Colonic mucosa (tissue), 4 donors: Measurements from ENCODE around the gene ANKRD13D. TPM values are rescaled to one million over a fixed set of nuclear protein-coding genes. Genes with fewer than 3 reads are reported as not detected.

Experiments used
- DNase-seq: peaks from one replicate; pipeline ENCODE4 v3.0.0-alpha.2; 2020
- H3K27ac ChIP-seq: fragments of 200-600 bp; one replicate; pipeline ENCODE4 v1.8.0; 2021
- H3K27me3 ChIP-seq: fragments of 200-600 bp; one replicate; pipeline ENCODE4 v1.8.0; 2021
- H3K36me3 ChIP-seq: fragments of 200-600 bp; one replicate; pipeline ENCODE4 v1.8.0; 2021
- H3K4me1 ChIP-seq: fragments of 200-600 bp; one replicate; pipeline ENCODE4 v1.8.0; 2021; ENCODE audit warnings: mild to moderate bottlenecking
- H3K4me3 ChIP-seq: fragments of 200-600 bp; one replicate; pipeline ENCODE4 v1.8.0; 2021
- H3K9ac ChIP-seq, 2 donors: one replicate each; pipeline ENCODE4 v1.7.0; 2013; ENCODE audit warnings: control low read depth in 2 of 2, low read depth in 2 of 2, low read length in 2 of 2
- H3K9me3 ChIP-seq: fragments of 200-600 bp; one replicate; pipeline ENCODE4 v1.8.0; 2021
- CTCF ChIP-seq: fragments of 200-600 bp; IDR thresholded peaks from one replicate; pipeline ENCODE4 v1.8.0; 2022; ENCODE audit warnings: antibody characterized with exemption, mild to moderate bottlenecking
- intact Hi-C: fragments of 100-400 bp; cut with DNase I; formaldehyde crosslinking; loops from one replicate; pipeline ENCODE4 v1.14.1; 2022
- total RNA-seq, 2 donors: library from RNA; stranded (reverse); fragmentation: NEBNext Ultra II Directional in 1 of 2; extraction: Animal tissue kit (Norgen Biotek cat#: 25700) in 1 of 2; gene quantifications; one replicate each; pipeline ENCODE4 v1.2.1, GENCODE V29; 2021
- donor health status: healthy.
- donor health status: DM: no; HTN: no; CAD: no.
- donor health status: DM: no; HTN: no; CAD: no.

The ANKRD13D gene
- total RNA-seq = 10 to 100 TPM; 18.8 to 39.5 TPM

- intact Hi-C loops = no loop called here
- Histone ChIP-seq H3K36me3 (peaks cover 11% of the 10 kb centered on the region), H3K4me3 (peak within 1 kb of the TSS; percentile 60), H3K27me3 (no peaks in the 10 kb centered on the region), H3K9ac (peak within 1 kb of the TSS; percentile 91 to 92), H3K9me3 (no peaks in the 10 kb centered on the region), H3K27ac (peak within 1 kb of the TSS; percentile 95), H3K4me1 (peaks cover 15% of the 10 kb centered on the region)
- no peak for TF ChIP-seq CTCF
- DNase-seq = no peak
Observed at GRCh38 chr11:67289226-67289650, at the start of gene ANKRD13D. Gene ANKRD13D (plus strand): TSS chr11:67289303. CDS start chr11:67289461, 158 bp downstream.

- H3K27ac ChIP-seq = peak overlapping the region; percentile 94
- intact Hi-C loops = no loop called here
- no peak for TF ChIP-seq CTCF
- peak overlapping the region; percentile 50 for H3K4me3 ChIP-seq
- no peaks in the 10 kb centered on the region for H3K9me3 ChIP-seq
- no peaks in the 10 kb centered on the region for H3K27me3 ChIP-seq
- peak; percentile 98 for DNase-seq
- peaks cover 3% of the 10 kb centered on the region for H3K4me1 ChIP-seq
- H3K9ac ChIP-seq = peak overlapping the region; percentile 80 to 99
- no peaks in the 10 kb centered on the region for H3K36me3 ChIP-seq
Observed at GRCh38 chr11:67239783-67240575, 49.1 kb upstream of the ANKRD13D start.

GRCh38 chr11:67240576-67241389 is 48.3 kb upstream of the ANKRD13D start:
- H3K36me3 ChIP-seq = peaks cover 4% of the 10 kb centered on the region
- H3K4me1 ChIP-seq = peaks cover 3% of the 10 kb centered on the region
- no peak for TF ChIP-seq CTCF
- H3K27ac ChIP-seq = peak overlapping the region; percentile 94
- H3K9ac ChIP-seq = peak overlapping the region; percentile 80 to 99
- DNase-seq = peak; percentile 83
- H3K27me3 ChIP-seq = no peaks in the 10 kb centered on the region
- H3K9me3 ChIP-seq = no peaks in the 10 kb centered on the region
- peak overlapping the region; percentile 50 for H3K4me3 ChIP-seq
- intact Hi-C loops = no loop called here

- no peak overlapping the region for H3K27ac ChIP-seq
- H3K4me1 ChIP-seq = peaks cover 3% of the 10 kb centered on the region
- no peak overlapping the region for H3K9ac ChIP-seq
- no peak for TF ChIP-seq CTCF
- intact Hi-C loops = no loop called here
- DNase-seq = no peak
- peaks cover 15% of the 10 kb centered on the region for H3K36me3 ChIP-seq
- H3K27me3 ChIP-seq = no peaks in the 10 kb centered on the region
- no peak overlapping the region for H3K4me3 ChIP-seq
- no peaks in the 10 kb centered on the region for H3K9me3 ChIP-seq
Observed at GRCh38 chr11:67242548-67242947, 46.6 kb upstream of the ANKRD13D start.

- H3K36me3 ChIP-seq = peaks cover 20% of the 10 kb centered on the region
- H3K9me3 ChIP-seq = no peaks in the 10 kb centered on the region
- H3K27me3 ChIP-seq = no peaks in the 10 kb centered on the region
- H3K9ac ChIP-seq = no peak overlapping the region
- no peak overlapping the region for H3K4me3 ChIP-seq
- no peak for DNase-seq
- no peak for TF ChIP-seq CTCF
- intact Hi-C loops = no loop called here
- H3K27ac ChIP-seq = no peak overlapping the region
- peaks cover 3% of the 10 kb centered on the region for H3K4me1 ChIP-seq
Observed at GRCh38 chr11:67243051-67243450, 46.1 kb upstream of the ANKRD13D start.
